Stimulated activated CD4-positive, alpha-beta T cell treated with anti-CD3 and anti-CD28 coated beads, TNF-alpha, amount 100 ng/mL, for 1 hour (primary cell): ENCODE results near the gene TMEM247.

ENCODE experiments used
- DNase-seq, 3 donors: peaks; one replicate each; pipeline ENCODE4 v3.0.0-alpha.2; 2020; ENCODE audit warnings: low read depth in 3 of 3, low spot score in 1 of 3

The TMEM247 gene

GRCh38 chr2:46488389-46488788 lies 9.0 kb downstream of the TMEM247 start:
- no peak for DNase-seq

GRCh38 chr2:46489423-46490174 lies 10.2 kb downstream of the TMEM247 start:
- no peak for DNase-seq

- no peak for DNase-seq
These were observed 11.3 kb downstream of the TMEM247 start for GRCh38 chr2:46490521-46491141.

- DNase-seq: no peak
These were observed 12.9 kb downstream of the TMEM247 start for GRCh38 chr2:46492301-46492700.

- DNase-seq: no peak
These were observed 14.0 kb downstream of the TMEM247 start for GRCh38 chr2:46493241-46493970.

- no peak for DNase-seq
These were observed 14.5 kb downstream of the TMEM247 start for GRCh38 chr2:46493971-46494250.

GRCh38 chr2:46494596-46494995 lies 15.2 kb downstream of the TMEM247 start:
- no peak for DNase-seq

- no peak for DNase-seq
These were observed 16.1 kb downstream of the TMEM247 start for GRCh38 chr2:46495231-46496030.

- no peak for DNase-seq
These were observed 18.4 kb downstream of the TMEM247 start for GRCh38 chr2:46497766-46498165.

- DNase-seq: no peak
These were observed 19.3 kb downstream of the TMEM247 start for GRCh38 chr2:46498681-46499080.

GRCh38 chr2:46499392-46499785 lies 20.0 kb downstream of the TMEM247 start:
- DNase-seq: no peak

- no peak for DNase-seq
These were observed 21.4 kb downstream of the TMEM247 start for GRCh38 chr2:46500801-46501200.

GRCh38 chr2:46502291-46502885 lies 23.0 kb downstream of the TMEM247 start:
- no peak for DNase-seq

- no peak for DNase-seq
These were observed 24.3 kb downstream of the TMEM247 start for GRCh38 chr2:46503686-46504085.

GRCh38 chr2:46504221-46504620 lies 24.9 kb downstream of the TMEM247 start:
- DNase-seq: no peak

- no peak for DNase-seq
These were observed 25.5 kb downstream of the TMEM247 start for GRCh38 chr2:46504685-46505471.

GRCh38 chr2:46505472-46505783 lies 26.1 kb downstream of the TMEM247 start:
- DNase-seq: no peak

- DNase-seq: no peak
These were observed 26.9 kb downstream of the TMEM247 start for GRCh38 chr2:46506131-46506706.

GRCh38 chr2:46508312-46508711 lies 28.9 kb downstream of the TMEM247 start:
- DNase-seq: no peak

GRCh38 chr2:46508759-46509158 lies 29.4 kb downstream of the TMEM247 start:
- no peak for DNase-seq
